ENCODE results near the gene NDN. TPM values are rescaled to one million over a fixed set of nuclear protein-coding genes. Genes with fewer than 3 reads are reported as not detected.

Gene NDN
- total and polyA plus RNA-seq, 2 donors (not counting 3 experiments of a cell fraction or from before 2014, with no cell fraction given): 19.2 to 23.1 TPM

GRCh38 chr15:23690015-23690414 lies 2.9 kb upstream of the NDN start:
- no TSS peak for BruUV-seq (replicated peaks)
- Histone ChIP-seq H3K4me3 (replicated peaks in 1 of 3; ENCODE audit: insufficient read depth in 1 of 3, low read depth in 1 of 3, low read length in 3 of 3) (no peak overlapping the region), H3K27me3 (ENCODE audit: control insufficient read depth in 2 of 2, insufficient read depth in 2 of 2, low read length in 2 of 2) (no peaks in the 10 kb centered on the region), H3K36me3 (ENCODE audit: control insufficient read depth in 2 of 2, extremely low read depth in 1 of 2, insufficient read depth in 2 of 2, low read length in 2 of 2) (no peaks in the 10 kb centered on the region), H3K9ac (replicated peaks; ENCODE audit: extremely low read depth, insufficient read depth, low read length) (no peak overlapping the region), H3K9me3 (replicated peaks; ENCODE audit: control insufficient read depth, insufficient read depth, low read length) (no peaks in the 10 kb centered on the region), H3K27ac (ENCODE audit: insufficient read depth, low read depth, low read length) (no peak overlapping the region), H4K20me1 (replicated peaks; ENCODE audit: control insufficient read depth, extremely low read depth, insufficient read depth, low read length) (no peaks in the 10 kb centered on the region), H2AFZ (ENCODE audit: low read depth, low read length) (no peak overlapping the region), H3K79me2 (ENCODE audit: control insufficient read depth, insufficient read depth, low read length) (no peaks in the 10 kb centered on the region), H3K4me2 (ENCODE audit: insufficient read depth, low read length) (no peak overlapping the region), H3K4me1 (ENCODE audit: control insufficient read depth, extremely low read depth, insufficient read depth, low read length) (no peaks in the 10 kb centered on the region), H3K9me1 (replicated peaks; ENCODE audit: control insufficient read depth, extremely low read depth, insufficient read depth, low read length) (no peaks in the 10 kb centered on the region)
- intact Hi-C loops (cut with micrococcal nuclease): no loop called here
- POLR2A ChIA-PET: no interaction called here
- CTCF ChIA-PET: no interaction called here
- dilution Hi-C loops (cut with MboI; ENCODE audit: extremely low pct_ligation_motif_present, low sequenced_read_pairs): no loop called here
- no peak for DNase-seq (ENCODE audit: low read depth, low spot score)
- TF ChIP-seq, protein P1, sequence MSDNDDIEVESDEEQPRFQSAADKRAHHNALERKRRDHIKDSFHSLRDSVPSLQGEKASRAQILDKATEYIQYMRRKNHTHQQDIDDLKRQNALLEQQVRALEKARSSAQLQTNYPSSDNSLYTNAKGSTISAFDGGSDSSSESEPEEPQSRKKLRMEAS (IDR thresholded peaks at IDR 0.05; ENCODE audit: insufficient read depth, insufficient read length): no peak
- TF ChIP-seq EZH2 (IDR thresholded peaks at IDR 0.05; ENCODE audit: borderline replicate concordance, low read depth, low read length, severe bottlenecking) (no peak), POLR2A (IDR thresholded peaks at IDR 0.05; ENCODE audit: low read depth, low read length) (no peak), GATA2 (IDR thresholded peaks at IDR 0.05; ENCODE audit: insufficient read depth, insufficient read length, low read depth, low read length) (no peak), POLR2AphosphoS5 (IDR thresholded peaks at IDR 0.05; ENCODE audit: insufficient read depth, low read depth, low read length) (no peak), FOS (IDR thresholded peaks at IDR 0.05; ENCODE audit: borderline replicate concordance, insufficient read depth, low read length) (no peak), MYC (IDR thresholded peaks at IDR 0.05; ENCODE audit: low read depth, low read length) (no peak), JUN (IDR thresholded peaks at IDR 0.05; ENCODE audit: borderline replicate concordance, insufficient read depth, insufficient read length, low read depth) (no peak)
- no peak for FAIRE-seq

Measured in endothelial cell of umbilical vein (primary cell).